Testis (tissue), 3 donors: ENCODE results near the gene TOP3B. TPM values are rescaled to one million over a fixed set of nuclear protein-coding genes. Genes with fewer than 3 reads are reported as not detected.
A peak's percentile ranks its signal among the peaks of the same experiment; 100 is the strongest.
"Not testable (repeated sequence)": the region's sequence is repeated elsewhere in the genome, so short reads cannot be mapped to it uniquely, and the experiment has no call there.

Experiments used
- DNase-seq: peaks from one replicate; pipeline ENCODE4 v3.0.0-alpha.2; 2019
- H3K27ac ChIP-seq, 2 donors: fragments of 200-600 bp; sonication (generic); one replicate each; pipeline ENCODE4 v1.5.1; 2019
- H3K27me3 ChIP-seq: fragments of 200-600 bp; sonication (generic); one replicate; pipeline ENCODE4 v1.5.1; 2019
- H3K36me3 ChIP-seq: fragments of 200-600 bp; sonication (generic); one replicate; pipeline ENCODE4 v1.5.1; 2017; ENCODE audit warnings: low read depth; ENCODE audit errors: missing control alignments
- H3K4me1 ChIP-seq: fragments of 200-600 bp; sonication (generic); one replicate; pipeline ENCODE4 v1.5.1; 2019
- H3K4me3 ChIP-seq, 2 donors: fragments of 200-600 bp; sonication (generic); one replicate each; pipeline ENCODE4 v1.5.1; 2017 to 2019
- H3K9me3 ChIP-seq: fragments of 200-600 bp; sonication (generic); one replicate; pipeline ENCODE4 v1.5.1; 2017
- CTCF ChIP-seq, 3 experiments: fragments of 450-650 bp in 2 of 3; fragments of 200-600 bp in 1 of 3; sonication (generic) in 1 of 3; IDR thresholded peaks; one replicate each; pipeline ENCODE4 v1.5.1; 2016 to 2019; ENCODE audit warnings: antibody characterized with exemption in 3 of 3, mild to moderate bottlenecking in 2 of 3, moderate library complexity in 1 of 3
- POLR2A ChIP-seq: fragments of 450-650 bp; IDR thresholded peaks from one replicate; pipeline ENCODE4 v1.6.1; 2017; ENCODE audit warnings: antibody characterized with exemption, mild to moderate bottlenecking, moderate library complexity
- WGBS, 2 donors: methylation state at CpG; one replicate each; pipeline ENCODE4 v1.1.5; 2018; 5-methylcytosine and 5-hydroxymethylcytosine counted together
- intact Hi-C: fragments of 100-400 bp; cut with DNase I; formaldehyde crosslinking; loops from one replicate; pipeline ENCODE4 v1.15.1; 2023; ENCODE audit warnings: low total_unique reads
- polyA plus RNA-seq: library from polyadenylated mRNA; stranded (reverse); fragments of 350-450 nt; fragmentation: Illumina TruSeq; extraction: RNeasy Lipid Tissue Mini Kit (QIAGEN cat#74804); gene quantifications from one replicate; pipeline ENCODE4 v1.2.3, GENCODE V29; 2014; ENCODE audit warnings: low read depth, low replicate concordance; ENCODE audit not compliant: insufficient read depth
- total RNA-seq, 2 donors: library from RNA; depleted of rRNA; stranded (reverse); fragments of >200 nt; gene quantifications; one replicate each; pipeline ENCODE4 v1.2.3, GENCODE V29; 2016

Gene TOP3B
- total and polyA plus RNA-seq, 3 donors from 2014 or later: 19.1 to 70.5 (median 65.5) TPM

- Histone ChIP-seq H3K36me3 (no peaks in the 10 kb centered on the region), H3K27ac (peak overlapping the region; percentile 27 to 62), H3K4me1 (peaks cover 11% of the 10 kb centered on the region), H3K27me3 (no peaks in the 10 kb centered on the region), H3K9me3 (no peaks in the 10 kb centered on the region), H3K4me3 (no peak overlapping the region)
- DNase-seq: no peak
- WGBS, 2 donors: 54 to 65% methylated on average over 18 to 19 of the region's 19 CpGs
- TF ChIP-seq CTCF (IDR thresholded peaks at IDR 0.05) (no peak), POLR2A (no peak)
- intact Hi-C loops: no loop called here
These were observed 39.9 kb downstream of the TOP3B start for GRCh38 chr22:21942407-21943343.

GRCh38 chr22:21941921-21942320, 40.7 kb downstream of the TOP3B start:
- H3K4me1 ChIP-seq: peaks cover 19% of the 10 kb centered on the region
- H3K36me3 ChIP-seq: no peaks in the 10 kb centered on the region
- DNase-seq: no peak
- H3K27me3 ChIP-seq: no peaks in the 10 kb centered on the region
- no peak overlapping the region for H3K4me3 ChIP-seq
- WGBS, 2 donors: 82 to 90% methylated on average over 8 of the region's 8 CpGs
- H3K9me3 ChIP-seq: no peaks in the 10 kb centered on the region
- intact Hi-C loops: no loop called here
- TF ChIP-seq CTCF (IDR thresholded peaks at IDR 0.05) (no peak), POLR2A (no peak)
- H3K27ac ChIP-seq: peak overlapping the region; percentile 27 to 62

- 90 to 92% methylated on average over 3 of the region's 3 CpGs for WGBS, 2 donors
- Histone ChIP-seq H3K36me3 (no peaks in the 10 kb centered on the region), H3K27me3 (no peaks in the 10 kb centered on the region), H3K4me1 (peaks cover 21% of the 10 kb centered on the region), H3K4me3 (no peak overlapping the region), H3K9me3 (no peaks in the 10 kb centered on the region), H3K27ac (no peak overlapping the region)
- no peak for DNase-seq
- TF ChIP-seq POLR2A: no peak
- TF ChIP-seq CTCF (IDR thresholded peaks at IDR 0.05): no peak
- intact Hi-C loops: no loop called here
These were observed 42.1 kb downstream of the TOP3B start for GRCh38 chr22:21940521-21940920.

- Histone ChIP-seq H3K4me1 (peaks cover 21% of the 10 kb centered on the region), H3K27ac (peak overlapping the region; percentile 28 to 95)
- H3K27me3 ChIP-seq, H3K9me3 ChIP-seq, H3K4me3 ChIP-seq, DNase-seq, H3K36me3 ChIP-seq: not testable (repeated sequence)
- 70 to 85% methylated on average over 5 of the region's 5 CpGs for WGBS, 2 donors
- intact Hi-C loops: loop anchor here (10.0 kb wide), 1 partner anchor 165 kb away; no protein-coding TSS in a partner anchor
These were observed 42.7 kb downstream of the TOP3B start for GRCh38 chr22:21939935-21940334.

- 81 to 85% methylated on average over 9 to 10 of the region's 10 CpGs for WGBS, 2 donors
- Histone ChIP-seq H3K4me3 (no peak overlapping the region), H3K9me3 (no peaks in the 10 kb centered on the region), H3K27ac (peak overlapping the region; percentile 28 to 95), H3K27me3 (no peaks in the 10 kb centered on the region), H3K36me3 (no peaks in the 10 kb centered on the region), H3K4me1 (peaks cover 21% of the 10 kb centered on the region)
- intact Hi-C loops: loop anchor here (10.0 kb wide), 1 partner anchor 165 kb away; no protein-coding TSS in a partner anchor
- DNase-seq: no peak
- TF ChIP-seq CTCF (IDR thresholded peaks at IDR 0.05) (no peak), POLR2A (no peak)
These were observed 43.1 kb downstream of the TOP3B start for GRCh38 chr22:21939461-21939913.
